Tibial nerve (tissue), 4 donors: ENCODE data around the gene APP. TPM values are rescaled to one million over a fixed set of nuclear protein-coding genes. Genes with fewer than 3 reads are reported as not detected.

ENCODE experiments used
- DNase-seq, 2 donors: peaks; one replicate each; pipeline ENCODE4 v3.0.0-alpha.2; 2019; ENCODE audit warnings: low spot score in 2 of 2
- H3K27ac ChIP-seq, 4 donors: fragments of 200-600 bp; sonication (generic) in 3 of 4; one replicate each; pipeline ENCODE4 v1.5.1; 2017 to 2019; ENCODE audit warnings: mild to moderate bottlenecking in 1 of 4
- H3K27me3 ChIP-seq, 2 donors: fragments of 200-600 bp; sonication (generic) in 1 of 2; one replicate each; pipeline versions ENCODE4 v1.5.1 to v1.6.0; 2017 to 2019
- H3K36me3 ChIP-seq, 3 donors: fragments of 200-600 bp; sonication (generic); one replicate each; pipeline ENCODE4 v1.5.1; 2018 to 2019
- H3K4me1 ChIP-seq, 4 donors: fragments of 200-600 bp; sonication (generic) in 3 of 4; one replicate each; pipeline ENCODE4 v1.5.1; 2017 to 2019
- H3K4me3 ChIP-seq, 4 donors: fragments of 200-600 bp; sonication (generic) in 3 of 4; one replicate each; pipeline ENCODE4 v1.5.1; 2017 to 2019; ENCODE audit warnings: mild to moderate bottlenecking in 1 of 4, moderate library complexity in 1 of 4
- H3K9me3 ChIP-seq, 4 donors: fragments of 200-600 bp; sonication (generic) in 3 of 4; one replicate each; pipeline ENCODE4 v1.5.1; 2017 to 2019
- EP300 ChIP-seq, 2 donors: sonication (generic); formaldehyde crosslinking; IDR thresholded peaks; one replicate each; pipeline ENCODE4 v1.6.1; 2017; ENCODE audit warnings: antibody characterized with exemption in 2 of 2, mild to moderate bottlenecking in 1 of 2
- POLR2A ChIP-seq, 2 donors: fragments of 450-650 bp; IDR thresholded peaks; one replicate each; pipeline ENCODE4 v1.6.1; 2017; ENCODE audit warnings: antibody characterized with exemption in 2 of 2, mild to moderate bottlenecking in 2 of 2, moderate library complexity in 2 of 2
- WGBS, 2 donors: methylation state at CpG; one replicate each; pipeline ENCODE4 v1.1.5; 2018; 5-methylcytosine and 5-hydroxymethylcytosine counted together
- total RNA-seq, 4 donors: library from RNA; depleted of rRNA; stranded (reverse); fragments of >200 nt; gene quantifications; one replicate each; pipeline ENCODE4 v1.1.0, GENCODE V29; 2016
- TF ChIP-seq, protein P1 (sequence below), 5 experiments: fragments of 200-600 bp in 3 of 5; fragments of 450-650 bp in 2 of 5; sonication (generic) in 3 of 5; IDR thresholded peaks; one replicate each; pipeline ENCODE4 v1.5.1; 2016 to 2019; ENCODE audit warnings: antibody characterized with exemption in 5 of 5, mild to moderate bottlenecking in 3 of 5, moderate library complexity in 2 of 5

The APP gene
- 100 to 1,000 TPM; 271 to 327 (median 293) TPM for total RNA-seq

- Histone ChIP-seq H3K4me3 (peak within 1 kb of the TSS; percentile 72 to 99 (median 82)), H3K27ac (peak within 1 kb of the TSS; percentile 84 to 95 (median 90)), H3K36me3 (no peaks in the 10 kb centered on the region), H3K9me3 (no peaks in the 10 kb centered on the region), H3K27me3 (no peaks in the 10 kb centered on the region), H3K4me1 (peaks cover 0 to 33% (median 14%) of the 10 kb centered on the region in 4 donors)
- WGBS, 2 donors = 0 to 1% methylated on average over 38 to 42 of the region's 88 CpGs
- DNase-seq = peak; percentile 79
- TF ChIP-seq POLR2A (IDR thresholded peaks at IDR 0.05) (peak; percentile 79 to 89), EP300 (IDR thresholded peaks at IDR 0.05) (peak in 1 of 2 donors; percentile 91)
- TF ChIP-seq, protein P1, sequence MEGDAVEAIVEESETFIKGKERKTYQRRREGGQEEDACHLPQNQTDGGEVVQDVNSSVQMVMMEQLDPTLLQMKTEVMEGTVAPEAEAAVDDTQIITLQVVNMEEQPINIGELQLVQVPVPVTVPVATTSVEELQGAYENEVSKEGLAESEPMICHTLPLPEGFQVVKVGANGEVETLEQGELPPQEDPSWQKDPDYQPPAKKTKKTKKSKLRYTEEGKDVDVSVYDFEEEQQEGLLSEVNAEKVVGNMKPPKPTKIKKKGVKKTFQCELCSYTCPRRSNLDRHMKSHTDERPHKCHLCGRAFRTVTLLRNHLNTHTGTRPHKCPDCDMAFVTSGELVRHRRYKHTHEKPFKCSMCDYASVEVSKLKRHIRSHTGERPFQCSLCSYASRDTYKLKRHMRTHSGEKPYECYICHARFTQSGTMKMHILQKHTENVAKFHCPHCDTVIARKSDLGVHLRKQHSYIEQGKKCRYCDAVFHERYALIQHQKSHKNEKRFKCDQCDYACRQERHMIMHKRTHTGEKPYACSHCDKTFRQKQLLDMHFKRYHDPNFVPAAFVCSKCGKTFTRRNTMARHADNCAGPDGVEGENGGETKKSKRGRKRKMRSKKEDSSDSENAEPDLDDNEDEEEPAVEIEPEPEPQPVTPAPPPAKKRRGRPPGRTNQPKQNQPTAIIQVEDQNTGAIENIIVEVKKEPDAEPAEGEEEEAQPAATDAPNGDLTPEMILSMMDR (IDR thresholded peaks at IDR 0.05) = peak; percentile 97 to 100 (median 100)
These were observed at the start of gene APP for GRCh38 chr21:26170471-26171257. Gene APP, minus strand, starts transcription at chr21:26170770. Its CDS starts 150 bp downstream, at chr21:26170620.

GRCh38 chr21:26212220-26212619, 41.6 kb upstream of the APP start:
- Histone ChIP-seq H3K36me3 (no peaks in the 10 kb centered on the region), H3K27me3 (no peaks in the 10 kb centered on the region), H3K4me3 (no peak overlapping the region), H3K27ac (no peak overlapping the region), H3K4me1 (no peaks in the 10 kb centered on the region), H3K9me3 (no peaks in the 10 kb centered on the region)
- TF ChIP-seq EP300 (IDR thresholded peaks at IDR 0.05) (no peak), POLR2A (IDR thresholded peaks at IDR 0.05) (no peak)
- TF ChIP-seq, protein P1 (IDR thresholded peaks at IDR 0.05) = no peak
- no peak for DNase-seq
- 76 to 83% methylated on average over 9 of the region's 9 CpGs for WGBS, 2 donors

GRCh38 chr21:26210614-26211013, 40.0 kb upstream of the APP start:
- Histone ChIP-seq H3K27me3 (no peaks in the 10 kb centered on the region), H3K9me3 (no peaks in the 10 kb centered on the region), H3K36me3 (no peaks in the 10 kb centered on the region), H3K4me1 (no peaks in the 10 kb centered on the region), H3K27ac (no peak overlapping the region), H3K4me3 (no peak overlapping the region)
- DNase-seq = no peak
- TF ChIP-seq EP300 (IDR thresholded peaks at IDR 0.05) (no peak), POLR2A (IDR thresholded peaks at IDR 0.05) (no peak)
- TF ChIP-seq, protein P1 (IDR thresholded peaks at IDR 0.05) = no peak
- 73 to 79% methylated on average over 3 of the region's 3 CpGs for WGBS, 2 donors

DNA sequence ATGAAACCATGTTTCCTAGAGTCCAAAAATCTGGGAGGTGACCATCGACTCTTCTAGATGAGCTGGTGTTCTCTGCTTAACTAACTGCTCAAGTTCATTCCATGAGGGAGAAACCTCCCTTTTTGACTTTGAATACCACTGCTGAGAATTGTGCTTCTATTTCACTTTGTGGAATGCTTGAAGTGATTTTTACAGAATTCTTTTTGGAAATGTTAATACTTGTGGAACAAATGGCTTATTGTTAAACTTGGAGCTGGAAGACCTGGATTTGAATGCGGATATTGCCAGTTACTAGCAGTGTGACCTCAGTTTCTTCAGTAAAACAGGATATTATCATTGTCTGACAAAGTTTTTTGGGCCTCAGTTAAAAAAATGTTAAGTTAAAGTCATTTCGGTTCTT, 36.5 kb upstream of the APP start:
- Histone ChIP-seq H3K4me3 (no peak overlapping the region), H3K36me3 (no peaks in the 10 kb centered on the region), H3K27me3 (no peaks in the 10 kb centered on the region), H3K27ac (no peak overlapping the region), H3K4me1 (no peaks in the 10 kb centered on the region), H3K9me3 (peaks cover 0 to 5% (median 0%) of the 10 kb centered on the region in 4 donors)
- TF ChIP-seq, protein P1 (IDR thresholded peaks at IDR 0.05) = no peak
- TF ChIP-seq EP300 (IDR thresholded peaks at IDR 0.05) = no peak
- TF ChIP-seq POLR2A (IDR thresholded peaks at IDR 0.05) = no peak
- no peak for DNase-seq
- WGBS, 2 donors = 38 to 46% methylated on average over 3 of the region's 3 CpGs

- 54 to 66% methylated on average over 4 of the region's 4 CpGs for WGBS, 2 donors
- DNase-seq = no peak
- no peak overlapping the region for H3K4me3 ChIP-seq
These were observed 28.9 kb upstream of the APP start for GRCh38 chr21:26199456-26199855.

More at GRCh38 chr21:26199456-26199855, 28.9 kb upstream of the APP start:
- TF ChIP-seq EP300 (IDR thresholded peaks at IDR 0.05) (no peak), POLR2A (IDR thresholded peaks at IDR 0.05) (no peak)
- TF ChIP-seq, protein P1 (IDR thresholded peaks at IDR 0.05) = no peak
- Histone ChIP-seq H3K9me3 (peaks cover 0 to 2% (median 0%) of the 10 kb centered on the region in 4 donors), H3K4me1 (peaks cover 0 to 4% (median 0%) of the 10 kb centered on the region in 4 donors), H3K27ac (no peak overlapping the region), H3K36me3 (no peaks in the 10 kb centered on the region), H3K27me3 (no peaks in the 10 kb centered on the region)
